Stimulated activated CD4-positive, alpha-beta T cell treated with anti-CD3 and anti-CD28 coated beads, Interleukin-15, amount 100 ng/mL, for 1 hour (primary cell): ENCODE measurements around the gene OTULINL.
A peak's percentile ranks its signal among the peaks of the same experiment; 100 is the strongest.

Experiments used
- DNase-seq, 2 donors: peaks; one replicate each; pipeline ENCODE4 v3.0.0-alpha.2; 2020; ENCODE audit warnings: low read depth in 1 of 2, low spot score in 1 of 2

The OTULINL gene

GRCh38 chr5:14576206-14576605 is 5.4 kb upstream of the OTULINL start:
- DNase-seq = no peak

GRCh38 chr5:14577079-14577725 is 4.4 kb upstream of the OTULINL start:
- no peak for DNase-seq

GRCh38 chr5:14577971-14578370 is 3.6 kb upstream of the OTULINL start:
- no peak for DNase-seq

DNA sequence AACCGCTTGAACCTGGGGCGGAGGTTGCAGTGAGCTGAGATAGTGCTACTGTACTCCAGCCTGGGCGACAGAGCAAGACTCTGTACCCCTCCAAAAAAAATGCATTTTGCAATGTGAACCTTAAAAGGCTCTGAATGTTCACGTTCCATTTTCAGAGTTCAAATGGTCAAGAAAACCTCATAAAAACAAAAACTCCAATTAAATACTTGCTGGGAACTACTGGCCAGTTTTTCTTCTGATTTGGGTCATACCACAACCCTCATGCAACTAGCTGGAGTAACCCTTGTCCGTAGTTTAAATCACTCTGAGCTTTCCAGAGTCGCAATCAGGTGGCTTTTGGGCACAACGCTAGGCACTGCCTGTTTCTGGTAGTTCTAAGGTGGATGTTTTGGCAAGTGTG is 2.3 kb upstream of the OTULINL start:
- DNase-seq = no peak

- DNase-seq = no peak
Measured at GRCh38 chr5:14579731-14580397, 1.7 kb upstream of the OTULINL start.

DNA sequence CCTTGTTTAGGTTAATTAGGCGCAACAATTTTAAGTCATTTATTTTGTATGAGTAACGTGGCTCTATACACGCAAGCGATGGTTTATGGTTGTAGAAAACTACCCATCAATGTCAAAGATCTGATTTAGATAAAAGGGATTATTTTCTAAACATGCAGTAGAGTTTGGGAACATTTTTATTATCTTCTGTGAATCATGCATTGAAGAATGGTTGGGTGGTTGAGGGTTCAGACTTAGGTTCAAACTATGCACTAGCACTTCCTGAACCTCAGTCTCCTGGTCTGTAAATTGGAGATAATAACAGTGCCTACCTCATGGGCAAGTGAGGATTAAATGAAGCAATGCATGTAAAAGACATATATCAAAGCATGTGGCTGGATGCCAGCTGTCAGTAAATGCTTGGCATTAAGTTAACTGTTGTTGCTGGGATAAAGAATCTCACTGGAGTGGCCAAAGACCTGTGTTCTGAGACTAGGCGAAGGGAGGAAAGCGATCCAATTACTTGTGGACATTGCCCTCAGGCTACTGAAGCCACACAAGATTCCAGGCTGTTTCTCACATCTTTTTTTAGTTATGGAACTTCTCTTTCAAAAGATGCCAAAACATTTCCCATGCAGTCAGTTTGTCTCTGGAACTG is 1.1 kb upstream of the OTULINL start:
- no peak for DNase-seq

DNA sequence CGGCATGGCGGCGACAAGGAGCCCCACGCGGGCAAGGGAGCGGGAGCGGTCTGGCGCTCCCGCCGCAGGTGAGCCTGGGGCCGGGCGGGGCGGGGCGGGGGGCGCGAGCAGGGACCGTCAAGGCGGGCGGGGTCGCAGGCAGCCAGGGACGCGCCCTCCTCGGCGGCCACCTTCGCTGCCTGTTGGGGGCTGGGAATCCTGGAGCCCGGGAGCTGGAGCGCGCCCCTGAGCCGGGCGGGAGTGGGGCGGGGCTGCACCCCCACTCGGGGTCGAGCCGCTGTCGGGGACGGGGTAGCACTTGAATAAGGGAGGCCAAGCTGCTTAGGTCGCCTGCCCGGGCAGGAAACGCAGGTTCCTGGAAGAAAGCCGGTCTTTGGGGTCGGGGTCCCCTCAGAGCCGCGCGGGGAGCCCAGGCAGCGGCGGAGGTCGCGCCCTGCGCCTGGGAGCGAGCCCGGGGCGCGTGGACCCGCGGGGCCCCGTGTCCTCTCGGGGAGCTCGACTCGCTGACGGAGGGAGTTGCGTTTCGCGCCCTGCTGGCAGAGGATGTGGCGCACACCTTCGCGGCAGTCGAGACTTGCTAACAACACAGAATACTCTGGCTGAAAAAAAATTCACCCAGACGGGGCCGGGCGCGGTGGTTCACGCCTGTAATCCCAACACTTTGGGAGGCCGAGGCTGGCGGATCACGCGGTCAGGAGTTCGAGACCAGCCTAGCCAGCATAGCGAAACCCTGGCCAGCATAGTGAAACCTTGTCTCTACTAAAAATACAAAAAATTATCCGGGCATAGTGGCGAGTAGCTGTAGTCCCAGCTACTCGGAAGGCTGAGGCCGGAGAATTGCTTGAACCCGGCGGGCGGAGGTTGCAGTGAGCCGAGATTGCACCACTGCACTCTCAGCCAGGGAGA is 552 bp downstream of the OTULINL start:
- peak; percentile 65 to 68 for DNase-seq

- DNase-seq = no peak
Measured at GRCh38 chr5:14582797-14583137, 1.2 kb downstream of the OTULINL start.

DNA sequence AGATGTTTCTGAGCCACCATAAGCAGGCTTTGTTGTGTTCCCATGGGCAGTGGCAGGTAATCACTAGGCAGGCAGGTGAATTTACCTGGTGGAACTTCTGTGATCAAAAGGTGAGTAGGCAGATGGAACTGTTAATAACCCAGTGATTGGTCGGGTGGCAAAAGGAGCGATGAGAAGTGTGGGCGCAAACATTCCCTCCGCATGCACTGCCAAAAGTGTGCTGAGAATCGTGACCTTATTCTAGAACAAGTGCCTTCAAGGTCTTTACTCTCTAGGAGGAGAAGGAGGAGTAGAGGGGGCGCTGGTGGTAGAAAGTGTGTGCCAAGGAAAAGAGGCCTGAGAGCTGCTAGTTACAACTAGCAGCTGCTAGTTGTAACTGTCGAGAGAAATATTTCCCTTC is 3.3 kb downstream of the OTULINL start:
- no peak for DNase-seq

DNA sequence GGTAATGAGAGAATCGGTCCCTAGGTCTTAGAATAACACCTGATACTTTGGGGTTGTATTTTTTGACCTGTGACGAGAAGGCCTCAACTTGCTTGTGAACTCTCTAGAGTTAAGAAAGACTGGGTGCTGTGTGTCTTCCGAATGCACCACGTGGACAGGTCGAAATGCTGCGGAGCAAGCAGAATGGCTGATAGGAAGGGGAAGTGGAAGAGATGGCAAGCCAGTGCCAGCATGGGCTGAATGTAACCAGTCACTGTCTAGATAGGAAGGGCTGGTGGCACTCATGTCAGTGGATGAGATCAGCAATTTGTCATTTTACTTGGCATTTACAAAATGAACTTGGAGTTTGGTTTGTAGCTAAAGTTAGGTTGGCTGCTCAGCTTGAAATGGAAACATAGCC is 5.6 kb downstream of the OTULINL start:
- DNase-seq = no peak

DNA sequence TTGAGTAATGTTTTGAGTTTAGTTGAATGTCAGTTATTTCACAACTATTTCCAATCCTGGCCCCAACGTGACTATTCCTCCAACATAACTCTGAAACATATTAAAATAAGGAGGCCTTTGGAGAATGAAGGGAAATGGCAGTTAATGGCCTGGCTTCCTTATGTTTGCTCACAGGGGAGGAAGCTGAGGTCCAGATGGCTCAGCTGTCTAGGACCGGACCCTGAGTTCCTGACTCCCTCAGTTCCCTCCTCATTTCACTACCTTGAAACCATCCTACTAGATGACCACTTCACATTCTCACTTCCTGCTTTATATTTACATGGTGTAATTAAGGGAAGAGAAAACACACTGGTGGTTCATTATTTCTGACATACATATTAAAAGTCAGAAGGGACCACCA is 6.6 kb downstream of the OTULINL start:
- no peak for DNase-seq

GRCh38 chr5:14588758-14589543 is 7.4 kb downstream of the OTULINL start:
- no peak for DNase-seq

DNA sequence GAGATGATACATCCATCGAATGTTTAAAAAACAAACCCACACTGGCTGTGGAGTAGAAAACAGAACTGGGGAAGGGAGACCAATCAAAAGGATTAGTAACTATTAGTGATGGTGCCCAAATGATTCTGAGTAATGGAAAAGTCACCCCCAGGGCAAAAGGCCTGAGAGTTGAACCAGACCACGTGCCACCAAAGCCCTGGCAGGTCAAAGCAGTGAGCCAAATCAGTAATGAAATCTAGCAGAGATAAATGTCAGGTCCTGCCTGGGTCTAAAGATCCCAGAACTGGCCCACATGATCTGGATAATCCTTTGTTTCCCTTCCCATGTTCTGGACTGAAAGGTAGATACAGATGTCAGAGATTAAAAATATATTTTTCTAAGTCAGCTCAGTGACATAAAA is 9.4 kb downstream of the OTULINL start:
- no peak for DNase-seq

DNA sequence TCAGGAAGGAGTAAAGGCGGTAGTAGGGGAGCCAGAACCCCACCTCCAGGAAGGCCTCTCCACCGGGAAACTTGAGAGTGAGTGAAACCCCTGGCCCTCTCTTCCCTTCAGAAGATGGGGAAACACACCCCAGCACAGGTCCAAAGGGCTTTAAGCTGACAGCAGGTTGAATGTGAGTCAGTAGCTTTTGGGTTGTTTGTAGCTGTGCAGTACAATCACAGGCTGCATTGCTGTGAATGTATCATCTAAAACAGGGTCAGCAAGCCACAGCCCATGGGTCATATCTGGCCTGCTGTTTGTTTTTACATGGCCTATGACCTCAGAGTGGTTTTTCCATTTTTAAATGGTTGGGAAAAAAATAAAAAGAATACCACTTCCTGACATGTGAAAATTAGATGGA is 10.0 kb downstream of the OTULINL start:
- DNase-seq = no peak

DNA sequence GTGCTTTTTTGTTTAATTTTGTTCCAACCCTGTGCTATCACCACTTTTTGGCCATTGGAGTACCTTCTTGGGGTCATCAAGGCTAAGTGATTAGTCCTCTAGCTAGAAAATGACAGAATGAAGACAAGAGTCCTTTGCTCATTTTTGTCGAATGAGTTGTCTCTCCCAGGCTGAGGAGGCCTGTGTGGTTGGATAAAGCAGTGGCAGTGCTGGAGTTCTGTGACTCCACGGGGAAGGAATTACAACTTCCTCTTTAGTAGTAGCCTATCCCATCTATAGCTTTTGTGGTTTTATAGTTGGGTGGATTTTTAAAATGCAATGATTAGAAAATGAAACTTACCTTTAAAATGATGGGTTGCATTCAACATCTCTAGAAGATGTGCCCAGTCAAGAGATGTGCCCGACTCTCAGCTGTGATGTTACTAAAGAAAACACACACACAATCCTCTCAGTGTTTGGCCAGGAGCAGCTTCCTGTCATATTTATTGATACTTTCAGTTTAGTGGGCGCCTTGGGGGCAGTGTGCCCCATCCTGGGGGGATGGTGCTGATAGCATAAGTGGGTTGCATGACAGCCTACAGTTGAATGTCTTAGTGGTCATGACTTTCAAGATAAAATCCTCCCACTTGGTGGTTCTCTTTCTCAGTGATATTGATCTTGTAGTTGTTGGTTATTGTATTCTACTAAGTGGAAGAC is 11.9 kb downstream of the OTULINL start:
- no peak for DNase-seq

DNA sequence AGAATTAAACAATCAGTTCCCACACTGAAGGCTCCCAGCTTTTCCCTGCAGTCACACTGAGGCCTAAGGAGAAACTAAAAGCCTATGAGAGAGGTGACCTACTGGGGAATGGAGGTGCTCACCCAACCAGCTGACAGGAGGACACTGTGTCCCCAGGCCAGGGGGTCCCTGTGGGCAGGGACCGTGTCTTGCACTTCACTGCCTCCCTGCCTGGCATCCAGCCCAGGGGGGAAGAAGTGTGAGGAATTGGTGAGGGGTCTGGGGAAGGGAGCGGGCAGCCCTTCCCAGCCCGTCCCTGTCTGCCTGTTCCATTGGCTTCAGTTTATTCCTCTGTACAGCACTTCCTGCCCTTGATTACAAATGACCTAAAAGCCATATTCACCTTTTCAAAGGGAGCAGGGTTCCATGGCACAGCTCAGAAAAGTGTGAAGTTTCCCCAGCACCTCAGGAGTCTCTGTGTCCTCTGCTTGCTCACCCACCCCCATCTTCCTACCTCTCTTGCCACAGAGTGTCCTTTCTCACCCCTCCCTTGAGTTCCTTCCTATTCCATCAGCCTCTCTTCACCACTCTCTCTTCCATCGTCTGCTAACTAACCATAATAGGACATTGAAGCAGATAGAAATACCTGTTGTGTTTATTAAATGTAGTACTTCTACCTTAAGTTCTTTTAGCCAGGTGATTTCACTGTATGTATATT is 12.9 kb downstream of the OTULINL start:
- no peak for DNase-seq

GRCh38 chr5:14595189-14595588 is 13.6 kb downstream of the OTULINL start:
- DNase-seq = no peak

GRCh38 chr5:14595891-14596290 is 14.3 kb downstream of the OTULINL start:
- DNase-seq = no peak

DNA sequence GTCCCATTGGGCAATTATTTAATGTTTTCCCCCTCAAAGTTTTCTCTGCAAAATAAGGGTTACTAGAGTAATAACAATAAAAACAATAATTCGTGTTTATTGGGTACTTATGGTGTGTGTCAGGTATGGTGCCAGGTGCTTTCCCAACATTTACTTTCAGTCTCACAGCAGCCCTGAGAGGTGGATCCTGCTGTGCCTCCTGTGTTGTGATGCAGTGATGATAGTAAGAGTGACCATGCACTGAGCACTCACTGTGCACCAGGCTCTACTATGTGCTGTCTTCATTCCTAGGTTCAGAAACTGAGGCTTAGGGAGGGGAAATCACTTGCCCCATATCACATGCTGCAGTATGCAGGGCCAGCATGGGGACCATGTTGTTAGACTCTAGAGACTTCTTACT is 15.5 kb downstream of the OTULINL start:
- no peak for DNase-seq

DNA sequence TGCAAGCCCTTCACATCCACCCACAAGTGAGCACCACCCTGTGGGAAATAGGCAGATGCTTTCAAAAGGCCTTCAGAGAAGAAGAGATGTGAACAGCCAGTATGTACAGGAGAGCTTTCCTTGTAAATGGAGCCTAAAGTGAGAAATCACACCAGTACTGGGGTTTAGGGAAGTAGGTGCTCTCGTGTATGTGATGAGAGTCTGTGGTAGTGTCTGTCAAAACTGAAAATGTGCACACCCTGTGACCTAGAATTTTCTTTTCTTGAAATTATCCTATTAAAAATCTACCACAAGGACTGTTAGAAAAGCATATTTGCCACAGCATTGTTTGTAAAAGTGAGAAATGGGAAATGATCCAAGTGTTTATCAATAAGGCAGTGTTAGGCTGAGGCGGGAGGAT is 16.6 kb downstream of the OTULINL start:
- no peak for DNase-seq
